Neural progenitor cell (in vitro differentiated cells): ENCODE measurements around the gene PLK2. TPM values are rescaled to one million over a fixed set of nuclear protein-coding genes. Genes with fewer than 3 reads are reported as not detected.
A peak's percentile ranks its signal among the peaks of the same experiment; 100 is the strongest.

ENCODE experiments used
- DNase-seq: peaks from one replicate; pipeline ENCODE4 v3.0.0-alpha.2; 2016; ENCODE audit warnings: low spot score
- H2AFZ ChIP-seq: fragments of 200-600 bp; sonication (generic); replicated peaks from 2 replicates; pipeline ENCODE4 v1.6.1; 2016; ENCODE audit warnings: antibody characterized with exemption
- H3F3A ChIP-seq: fragments of 200-600 bp; sonication (generic); 2 replicates; pipeline ENCODE4 v1.6.1; 2016; ENCODE audit warnings: antibody characterized with exemption, low read depth
- H3K27ac ChIP-seq: fragments of 200-600 bp; sonication (generic); 2 replicates; pipeline ENCODE4 v1.5.1; 2016; ENCODE audit warnings: mild to moderate bottlenecking
- H3K27me3 ChIP-seq: fragments of 200-600 bp; sonication (generic); 2 replicates; pipeline ENCODE4 v1.6.1; 2016; ENCODE audit warnings: mild to moderate bottlenecking, moderate library complexity
- H3K36me3 ChIP-seq: fragments of 200-600 bp; sonication (generic); 2 replicates; pipeline ENCODE4 v1.5.1; 2016
- H3K4me1 ChIP-seq: fragments of 200-600 bp; sonication (generic); 2 replicates; pipeline ENCODE4 v1.6.1; 2016; ENCODE audit warnings: mixed run types
- H3K4me2 ChIP-seq: fragments of 200-600 bp; sonication (generic); 2 replicates; pipeline ENCODE4 v1.6.1; 2016
- H3K4me3 ChIP-seq: fragments of 200-600 bp; sonication (generic); 2 replicates; pipeline ENCODE4 v1.5.1; 2016
- H3K79me2 ChIP-seq: fragments of 200-600 bp; sonication (generic); 2 replicates; pipeline ENCODE4 v1.6.1; 2016; ENCODE audit warnings: low read depth
- H3K9ac ChIP-seq: fragments of 200-600 bp; sonication (generic); 2 replicates; pipeline ENCODE4 v1.6.1; 2016
- H3K9me3 ChIP-seq: fragments of 200-600 bp; sonication (generic); 2 replicates; pipeline ENCODE4 v1.5.1; 2016; ENCODE audit warnings: low read depth
- H4K20me1 ChIP-seq: fragments of 200-600 bp; sonication (generic); 2 replicates; pipeline ENCODE4 v1.6.1; 2016; ENCODE audit warnings: low read depth
- H3K27ac Mint-ChIP-seq: 3 replicates; pipeline ENCODE4 v1.8.0; 2021; ENCODE audit warnings: mixed read lengths
- H3K27me3 Mint-ChIP-seq: 2 replicates; pipeline ENCODE4 v1.8.0; 2022; ENCODE audit warnings: low read depth, mild to moderate bottlenecking, inconsistent platforms, moderate library complexity, mixed read lengths; ENCODE audit not compliant: insufficient read depth
- H3K36me3 Mint-ChIP-seq: 3 replicates; pipeline ENCODE4 v1.8.0; 2021; ENCODE audit warnings: mixed read lengths
- H3K4me1 Mint-ChIP-seq: 3 replicates; pipeline ENCODE4 v1.8.0; 2021; ENCODE audit warnings: mixed read lengths
- H3K4me3 Mint-ChIP-seq: 3 replicates; pipeline ENCODE4 v1.8.0; 2021; ENCODE audit warnings: mild to moderate bottlenecking, moderate library complexity, mixed read lengths
- H3K9me3 Mint-ChIP-seq: 3 replicates; pipeline ENCODE4 v1.8.0; 2020; ENCODE audit warnings: mixed read lengths
- EZH2 ChIP-seq: fragments of 200-600 bp; sonication (generic); IDR thresholded peaks from 2 replicates; pipeline ENCODE4 v1.6.1; 2017; ENCODE audit warnings: antibody characterized with exemption, mild to moderate bottlenecking, moderate library complexity
- EZH2phosphoT487 ChIP-seq: fragments of 200-600 bp; sonication (generic); IDR thresholded peaks from 2 replicates; pipeline ENCODE4 v1.6.1; 2017; ENCODE audit warnings: antibody characterized with exemption
- total RNA-seq: library from RNA; depleted of rRNA; stranded (reverse); fragments of >200 nt; gene quantifications from 2 replicates; pipeline ENCODE4 v1.2.3, GENCODE V29; 2015; ENCODE audit warnings: low replicate concordance
- TF ChIP-seq, protein P1 (sequence below): fragments of 200-600 bp; sonication (generic); IDR thresholded peaks from 2 replicates; pipeline ENCODE4 v1.5.1; 2017; ENCODE audit warnings: antibody characterized with exemption, mild to moderate bottlenecking

The PLK2 gene
- total RNA-seq, 1 donor from 2014 or later, result 10.1 TPM

DNA sequence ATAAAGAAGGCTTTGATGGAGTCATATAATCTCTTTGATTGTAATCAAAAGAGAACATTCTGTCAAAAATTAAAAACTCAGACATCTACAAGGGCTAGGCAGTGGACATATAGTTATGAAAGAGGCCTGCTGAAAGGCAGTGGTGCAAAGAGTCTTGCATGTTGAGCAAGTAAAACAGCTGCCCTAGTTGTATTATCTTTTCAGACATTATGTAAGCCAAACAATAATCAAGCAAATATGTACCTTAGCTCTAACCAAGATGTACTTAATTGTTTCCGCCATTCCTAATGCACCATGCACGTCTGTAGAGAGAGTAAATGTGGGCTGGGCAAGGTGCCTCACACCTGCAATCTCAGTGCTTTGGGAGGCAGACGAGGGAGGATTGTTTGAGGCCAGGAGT is 45.6 kb upstream of the PLK2 start:
- no peaks in the 10 kb centered on the region for H3K4me1 ChIP-seq
- no peaks in the 10 kb centered on the region for H3K27me3 Mint-ChIP-seq
- no peak for DNase-seq
- no peaks in the 10 kb centered on the region for H3K79me2 ChIP-seq
- H3K36me3 Mint-ChIP-seq, result no peaks in the 10 kb centered on the region
- no peak for TF ChIP-seq EZH2
- TF ChIP-seq EZH2phosphoT487, result no peak
- TF ChIP-seq, protein P1, sequence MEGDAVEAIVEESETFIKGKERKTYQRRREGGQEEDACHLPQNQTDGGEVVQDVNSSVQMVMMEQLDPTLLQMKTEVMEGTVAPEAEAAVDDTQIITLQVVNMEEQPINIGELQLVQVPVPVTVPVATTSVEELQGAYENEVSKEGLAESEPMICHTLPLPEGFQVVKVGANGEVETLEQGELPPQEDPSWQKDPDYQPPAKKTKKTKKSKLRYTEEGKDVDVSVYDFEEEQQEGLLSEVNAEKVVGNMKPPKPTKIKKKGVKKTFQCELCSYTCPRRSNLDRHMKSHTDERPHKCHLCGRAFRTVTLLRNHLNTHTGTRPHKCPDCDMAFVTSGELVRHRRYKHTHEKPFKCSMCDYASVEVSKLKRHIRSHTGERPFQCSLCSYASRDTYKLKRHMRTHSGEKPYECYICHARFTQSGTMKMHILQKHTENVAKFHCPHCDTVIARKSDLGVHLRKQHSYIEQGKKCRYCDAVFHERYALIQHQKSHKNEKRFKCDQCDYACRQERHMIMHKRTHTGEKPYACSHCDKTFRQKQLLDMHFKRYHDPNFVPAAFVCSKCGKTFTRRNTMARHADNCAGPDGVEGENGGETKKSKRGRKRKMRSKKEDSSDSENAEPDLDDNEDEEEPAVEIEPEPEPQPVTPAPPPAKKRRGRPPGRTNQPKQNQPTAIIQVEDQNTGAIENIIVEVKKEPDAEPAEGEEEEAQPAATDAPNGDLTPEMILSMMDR, result no peak
- H3K4me3 ChIP-seq, result no peak overlapping the region
- no peak overlapping the region for H3K27ac Mint-ChIP-seq
- H3K9me3 ChIP-seq, result no peaks in the 10 kb centered on the region
- H3K36me3 ChIP-seq, result no peaks in the 10 kb centered on the region
- H2AFZ ChIP-seq, result no peak overlapping the region
- no peak overlapping the region for H3K27ac ChIP-seq
- H3K9me3 Mint-ChIP-seq, result no peaks in the 10 kb centered on the region
- H3K4me2 ChIP-seq, result no peak overlapping the region
- no peaks in the 10 kb centered on the region for H3F3A ChIP-seq
- no peaks in the 10 kb centered on the region for H3K27me3 ChIP-seq
- H3K4me1 Mint-ChIP-seq, result peaks cover 3% of the 10 kb centered on the region
- H3K4me3 Mint-ChIP-seq, result no peak overlapping the region
- no peaks in the 10 kb centered on the region for H4K20me1 ChIP-seq
- no peak overlapping the region for H3K9ac ChIP-seq

DNA sequence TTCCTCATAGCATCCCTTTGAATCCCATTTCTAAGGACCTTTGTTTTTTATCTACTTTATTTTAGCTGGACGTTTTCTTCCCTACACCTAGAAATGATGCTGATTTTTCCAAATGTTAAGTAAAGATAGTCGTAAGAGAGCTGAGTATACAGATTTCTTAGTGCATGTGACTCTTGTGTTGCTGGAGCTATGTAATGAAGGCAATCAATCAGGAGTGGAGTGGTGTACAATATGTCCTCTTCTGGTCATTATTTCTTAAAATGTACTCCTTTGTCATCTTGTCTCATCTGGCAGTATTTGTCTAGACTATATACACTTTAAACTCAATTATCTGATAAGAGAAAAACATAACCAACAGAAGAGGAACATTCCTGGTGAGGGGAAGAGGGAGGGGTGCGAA is 44.9 kb upstream of the PLK2 start:
- Histone ChIP-seq H3K27me3 (no peaks in the 10 kb centered on the region), H4K20me1 (no peaks in the 10 kb centered on the region), H3K4me3 (no peak overlapping the region), H2AFZ (no peak overlapping the region), H3K4me1 (no peaks in the 10 kb centered on the region), H3K27ac (no peak overlapping the region), H3K4me2 (no peak overlapping the region), H3F3A (no peaks in the 10 kb centered on the region), H3K36me3 (no peaks in the 10 kb centered on the region), H3K79me2 (no peaks in the 10 kb centered on the region), H3K9me3 (no peaks in the 10 kb centered on the region), H3K9ac (no peak overlapping the region)
- no peak overlapping the region for H3K27ac Mint-ChIP-seq
- H3K4me1 Mint-ChIP-seq, result peaks cover 3% of the 10 kb centered on the region
- DNase-seq, result no peak
- no peak overlapping the region for H3K4me3 Mint-ChIP-seq
- H3K27me3 Mint-ChIP-seq, result no peaks in the 10 kb centered on the region
- H3K36me3 Mint-ChIP-seq, result no peaks in the 10 kb centered on the region
- TF ChIP-seq, protein P1, result no peak
- TF ChIP-seq EZH2 (no peak), EZH2phosphoT487 (no peak)
- no peaks in the 10 kb centered on the region for H3K9me3 Mint-ChIP-seq

DNA sequence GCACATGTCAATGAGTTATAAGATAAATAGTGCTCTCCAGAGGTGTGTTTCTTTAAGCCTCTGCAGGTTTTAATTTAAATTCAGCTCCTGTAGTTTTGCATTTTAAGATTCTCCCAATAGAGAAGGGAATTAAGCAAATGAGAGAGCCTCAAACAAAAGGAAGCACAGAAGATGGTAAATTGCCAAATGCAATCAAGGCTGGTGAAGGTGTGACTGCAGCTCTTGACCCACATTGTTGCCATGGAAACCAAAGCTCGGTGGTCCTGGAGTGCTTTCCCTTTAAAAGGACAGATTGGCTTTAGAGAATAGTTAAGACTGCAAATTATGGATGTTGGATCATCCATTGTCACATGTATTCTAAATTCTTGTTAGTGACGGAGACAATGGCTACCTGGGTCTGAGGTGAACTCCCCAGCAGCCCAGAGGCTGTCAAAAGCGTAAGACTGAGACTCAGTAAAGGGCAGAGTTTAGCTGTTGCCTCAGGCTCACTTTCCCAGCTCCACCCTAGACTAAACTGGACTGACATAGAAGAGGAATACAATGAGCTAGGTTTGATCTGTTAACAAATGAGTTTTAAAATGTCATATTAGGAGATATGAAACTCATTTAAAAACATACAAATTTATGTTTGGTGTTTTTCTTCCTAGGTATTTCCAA is 43.6 kb upstream of the PLK2 start:
- Histone ChIP-seq H3K27me3 (no peaks in the 10 kb centered on the region), H3K9me3 (no peaks in the 10 kb centered on the region), H2AFZ (no peak overlapping the region), H3K4me3 (no peak overlapping the region), H3K36me3 (no peaks in the 10 kb centered on the region), H4K20me1 (no peaks in the 10 kb centered on the region), H3F3A (no peaks in the 10 kb centered on the region), H3K79me2 (no peaks in the 10 kb centered on the region), H3K9ac (no peak overlapping the region), H3K27ac (no peak overlapping the region), H3K4me2 (no peak overlapping the region), H3K4me1 (no peaks in the 10 kb centered on the region)
- no peak overlapping the region for H3K27ac Mint-ChIP-seq
- H3K4me1 Mint-ChIP-seq, result peaks cover 3% of the 10 kb centered on the region
- H3K36me3 Mint-ChIP-seq, result no peaks in the 10 kb centered on the region
- DNase-seq, result peak; percentile 50
- TF ChIP-seq, protein P1, result no peak
- no peak for TF ChIP-seq EZH2
- no peak for TF ChIP-seq EZH2phosphoT487
- H3K27me3 Mint-ChIP-seq, result no peaks in the 10 kb centered on the region
- H3K4me3 Mint-ChIP-seq, result no peak overlapping the region
- no peaks in the 10 kb centered on the region for H3K9me3 Mint-ChIP-seq
